Panc1 (cell line): ENCODE data around the gene NEIL3. TPM values are rescaled to one million over a fixed set of nuclear protein-coding genes. Genes with fewer than 3 reads are reported as not detected.
"Not testable (repeated sequence)": the region's sequence is repeated elsewhere in the genome, so short reads cannot be mapped to it uniquely, and the experiment has no call there.

ENCODE experiments used
- ATAC-seq: fragments of 200-7000 bp; cut with Tn5 transposase; 2 replicates; pipeline ENCODE4 v1.9.1; 2020; ENCODE audit warnings: mild to moderate bottlenecking, moderate library complexity
- BruUV-seq: library from RNA; stranded (reverse); fragments of 400-500 nt; replicated peaks from 2 replicates; lab custom pipeline; 2021; lab: Mats Ljungman, UMichigan
- CTCF ChIA-PET: fragments of 300-600 bp; sonication (Branson Sonifier 250); formaldehyde crosslinking; loops from one replicate; lab custom pipeline; 2022; ENCODE audit warnings: antibody characterized with exemption; lab: Charles Lee
- POLR2A ChIA-PET: fragments of 300-600 bp; sonication (Branson Sonifier 250); formaldehyde crosslinking; loops from one replicate; lab custom pipeline; 2022; ENCODE audit warnings: antibody characterized with exemption; lab: Charles Lee
- DNase-seq: peaks from one replicate; pipeline ENCODE4 v3.0.0-alpha.2; 2010; ENCODE audit warnings: low read depth, low spot score
- H3K27ac ChIP-seq: 2 replicates; pipeline ENCODE4 v1.5.1; 2011; ENCODE audit warnings: mild to moderate bottlenecking, low read length, inconsistent platforms
- H3K27me3 ChIP-seq: fragments of 200-500 bp; sonication (Bioruptor generic); 2 replicates; pipeline ENCODE4 v1.6.0; 2014; ENCODE audit warnings: low read length, inconsistent platforms; ENCODE audit not compliant: control insufficient read depth, insufficient read depth
- H3K36me3 ChIP-seq: fragments of 200-500 bp; sonication (Bioruptor generic); 2 replicates; pipeline ENCODE4 v1.5.1; 2014; ENCODE audit warnings: inconsistent platforms, mild to moderate bottlenecking, low read length, moderate library complexity; ENCODE audit not compliant: control insufficient read depth, insufficient read depth
- H3K4me1 ChIP-seq: 2 replicates; pipeline ENCODE4 v1.5.1; 2011; ENCODE audit warnings: inconsistent platforms, mild to moderate bottlenecking, low read length, moderate library complexity; ENCODE audit not compliant: control insufficient read depth, insufficient read depth
- H3K4me3 ChIP-seq, 2 experiments: 2 replicates each; pipeline ENCODE4 v1.5.1; 2011 to 2012; ENCODE audit warnings: low read depth in 2 of 2, low read length in 2 of 2, mild to moderate bottlenecking in 2 of 2, inconsistent platforms in 1 of 2, moderate library complexity in 1 of 2
- H3K9me3 ChIP-seq: fragments of 200-500 bp; sonication (Bioruptor generic); 2 replicates; pipeline ENCODE4 v1.5.1; 2014; ENCODE audit warnings: low read depth, mild to moderate bottlenecking, inconsistent platforms, low read length, moderate library complexity; ENCODE audit not compliant: control insufficient read depth, insufficient read depth
- POLR2AphosphoS5 ChIP-seq: IDR thresholded peaks from 2 replicates; pipeline ENCODE4 v1.6.1; 2012; ENCODE audit warnings: mild to moderate bottlenecking, low read depth, low read length, moderate library complexity
- SIN3A ChIP-seq: IDR thresholded peaks from 2 replicates; pipeline ENCODE4 v1.6.1; 2012; ENCODE audit warnings: low read depth, mild to moderate bottlenecking, low read length, moderate library complexity, borderline replicate concordance; ENCODE audit not compliant: insufficient read depth
- TCF7L2 ChIP-seq: IDR thresholded peaks from 2 replicates; pipeline ENCODE4 v1.6.1; 2011; ENCODE audit warnings: mild to moderate bottlenecking, low read depth, low read length, inconsistent platforms
- in situ Hi-C: cut with HindIII; loops from 2 replicates; pipeline ENCODE4 v1.10.0; 2016; ENCODE audit warnings: low sequenced_read_pairs, low pct_unique_long_range_greater_than_20kb
- intact Hi-C: fragments of 100-400 bp; cut with micrococcal nuclease; formaldehyde crosslinking; loops from one replicate; pipeline ENCODE4 v1.10.0; 2022; ENCODE audit not compliant: unreplicated experiment
- total RNA-seq: library from RNA; stranded (reverse); gene quantifications from one replicate; pipeline ENCODE4 v1.2.1, GENCODE V29; 2021; ENCODE audit not compliant: unreplicated experiment
- TF ChIP-seq, protein P1 (sequence below), 2 experiments: IDR thresholded peaks; 2 replicates each; pipeline ENCODE4 v1.6.1; 2011 to 2012; ENCODE audit warnings: low read depth in 2 of 2, control low read depth in 1 of 2, low read length in 1 of 2, mild to moderate bottlenecking in 1 of 2, moderate library complexity in 1 of 2; ENCODE audit not compliant: insufficient read depth in 1 of 2
- TF ChIP-seq, protein P2 (sequence below): fragments of 450-650 bp; IDR thresholded peaks from 2 replicates; pipeline ENCODE4 v1.5.1; 2017; ENCODE audit warnings: mild to moderate bottlenecking

The NEIL3 gene
- total RNA-seq, 1 experiment from 2014 or later = 8.9 TPM

DNA sequence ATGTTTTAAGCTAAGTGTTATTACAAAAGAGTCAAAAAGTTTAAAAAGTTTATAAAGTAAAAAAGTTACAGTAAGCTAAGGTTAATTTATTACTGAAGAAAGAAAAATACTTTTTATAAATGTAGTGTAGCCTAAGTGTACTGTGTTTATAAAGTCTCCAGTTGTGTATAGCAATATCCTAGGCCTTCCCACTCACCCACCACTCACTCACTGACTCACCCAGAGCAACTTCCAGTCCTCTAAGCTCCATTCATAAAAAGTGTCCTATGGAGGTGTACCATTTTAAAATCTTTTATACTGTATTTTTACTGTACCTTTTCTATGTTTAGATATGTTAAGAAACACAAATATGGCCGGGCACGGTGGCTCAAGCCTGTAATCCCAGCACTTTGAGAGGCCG lies 4.8 kb upstream of the NEIL3 start:
- H3K27me3 ChIP-seq, H3K4me3 ChIP-seq, POLR2A ChIA-PET, in situ Hi-C loops, intact Hi-C loops, DNase-seq, ATAC-seq, BruUV-seq, H3K27ac ChIP-seq, CTCF ChIA-PET, H3K4me1 ChIP-seq, H3K9me3 ChIP-seq, H3K36me3 ChIP-seq: not testable (repeated sequence)

DNA sequence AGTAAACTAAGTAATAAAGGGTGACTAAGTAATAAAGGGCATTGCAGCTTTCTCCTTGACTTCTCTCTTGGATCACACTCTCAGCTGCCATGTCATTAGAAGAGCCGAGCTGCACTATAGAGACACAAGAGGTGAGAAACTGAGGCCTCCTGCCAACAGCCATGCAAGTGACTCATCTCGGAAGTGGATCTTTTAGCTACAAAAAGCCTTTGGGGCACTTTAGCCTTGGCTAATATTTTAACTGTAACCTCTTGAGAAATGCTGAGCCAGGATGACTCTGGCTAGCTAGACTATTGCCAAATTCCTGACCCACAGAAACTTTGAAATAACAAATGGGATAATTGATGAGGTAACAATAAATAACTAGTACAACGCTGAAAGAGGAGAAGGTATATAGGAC lies 1.5 kb upstream of the NEIL3 start:
- in situ Hi-C loops (no loop called here), intact Hi-C loops (no loop called here)
- H3K4me3 ChIP-seq = no peak overlapping the region
- CTCF ChIA-PET = no interaction called here
- H3K4me1 ChIP-seq = peaks cover 5% of the 10 kb centered on the region; the same call in 1 of the 2 replicates
- TF ChIP-seq POLR2AphosphoS5 (no peak), TCF7L2 (no peak), SIN3A (no peak)
- TF ChIP-seq, protein P1, sequence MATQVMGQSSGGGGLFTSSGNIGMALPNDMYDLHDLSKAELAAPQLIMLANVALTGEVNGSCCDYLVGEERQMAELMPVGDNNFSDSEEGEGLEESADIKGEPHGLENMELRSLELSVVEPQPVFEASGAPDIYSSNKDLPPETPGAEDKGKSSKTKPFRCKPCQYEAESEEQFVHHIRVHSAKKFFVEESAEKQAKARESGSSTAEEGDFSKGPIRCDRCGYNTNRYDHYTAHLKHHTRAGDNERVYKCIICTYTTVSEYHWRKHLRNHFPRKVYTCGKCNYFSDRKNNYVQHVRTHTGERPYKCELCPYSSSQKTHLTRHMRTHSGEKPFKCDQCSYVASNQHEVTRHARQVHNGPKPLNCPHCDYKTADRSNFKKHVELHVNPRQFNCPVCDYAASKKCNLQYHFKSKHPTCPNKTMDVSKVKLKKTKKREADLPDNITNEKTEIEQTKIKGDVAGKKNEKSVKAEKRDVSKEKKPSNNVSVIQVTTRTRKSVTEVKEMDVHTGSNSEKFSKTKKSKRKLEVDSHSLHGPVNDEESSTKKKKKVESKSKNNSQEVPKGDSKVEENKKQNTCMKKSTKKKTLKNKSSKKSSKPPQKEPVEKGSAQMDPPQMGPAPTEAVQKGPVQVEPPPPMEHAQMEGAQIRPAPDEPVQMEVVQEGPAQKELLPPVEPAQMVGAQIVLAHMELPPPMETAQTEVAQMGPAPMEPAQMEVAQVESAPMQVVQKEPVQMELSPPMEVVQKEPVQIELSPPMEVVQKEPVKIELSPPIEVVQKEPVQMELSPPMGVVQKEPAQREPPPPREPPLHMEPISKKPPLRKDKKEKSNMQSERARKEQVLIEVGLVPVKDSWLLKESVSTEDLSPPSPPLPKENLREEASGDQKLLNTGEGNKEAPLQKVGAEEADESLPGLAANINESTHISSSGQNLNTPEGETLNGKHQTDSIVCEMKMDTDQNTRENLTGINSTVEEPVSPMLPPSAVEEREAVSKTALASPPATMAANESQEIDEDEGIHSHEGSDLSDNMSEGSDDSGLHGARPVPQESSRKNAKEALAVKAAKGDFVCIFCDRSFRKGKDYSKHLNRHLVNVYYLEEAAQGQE (IDR thresholded peaks at IDR 0.05; ENCODE audit: insufficient read depth in 1 of 2, low read depth in 2 of 2, low read length in 1 of 2) = no peak
- TF ChIP-seq, protein P2, sequence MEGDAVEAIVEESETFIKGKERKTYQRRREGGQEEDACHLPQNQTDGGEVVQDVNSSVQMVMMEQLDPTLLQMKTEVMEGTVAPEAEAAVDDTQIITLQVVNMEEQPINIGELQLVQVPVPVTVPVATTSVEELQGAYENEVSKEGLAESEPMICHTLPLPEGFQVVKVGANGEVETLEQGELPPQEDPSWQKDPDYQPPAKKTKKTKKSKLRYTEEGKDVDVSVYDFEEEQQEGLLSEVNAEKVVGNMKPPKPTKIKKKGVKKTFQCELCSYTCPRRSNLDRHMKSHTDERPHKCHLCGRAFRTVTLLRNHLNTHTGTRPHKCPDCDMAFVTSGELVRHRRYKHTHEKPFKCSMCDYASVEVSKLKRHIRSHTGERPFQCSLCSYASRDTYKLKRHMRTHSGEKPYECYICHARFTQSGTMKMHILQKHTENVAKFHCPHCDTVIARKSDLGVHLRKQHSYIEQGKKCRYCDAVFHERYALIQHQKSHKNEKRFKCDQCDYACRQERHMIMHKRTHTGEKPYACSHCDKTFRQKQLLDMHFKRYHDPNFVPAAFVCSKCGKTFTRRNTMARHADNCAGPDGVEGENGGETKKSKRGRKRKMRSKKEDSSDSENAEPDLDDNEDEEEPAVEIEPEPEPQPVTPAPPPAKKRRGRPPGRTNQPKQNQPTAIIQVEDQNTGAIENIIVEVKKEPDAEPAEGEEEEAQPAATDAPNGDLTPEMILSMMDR = no peak
- H3K9me3 ChIP-seq = no peaks in the 10 kb centered on the region
- no peak for DNase-seq
- H3K27ac ChIP-seq = no peak overlapping the region
- no peaks in the 10 kb centered on the region for H3K27me3 ChIP-seq
- no peak for ATAC-seq
- POLR2A ChIA-PET = no interaction called here
- no TSS peak for BruUV-seq
- peaks cover 6% of the 10 kb centered on the region; the same call in 1 of the 2 replicates for H3K36me3 ChIP-seq

DNA sequence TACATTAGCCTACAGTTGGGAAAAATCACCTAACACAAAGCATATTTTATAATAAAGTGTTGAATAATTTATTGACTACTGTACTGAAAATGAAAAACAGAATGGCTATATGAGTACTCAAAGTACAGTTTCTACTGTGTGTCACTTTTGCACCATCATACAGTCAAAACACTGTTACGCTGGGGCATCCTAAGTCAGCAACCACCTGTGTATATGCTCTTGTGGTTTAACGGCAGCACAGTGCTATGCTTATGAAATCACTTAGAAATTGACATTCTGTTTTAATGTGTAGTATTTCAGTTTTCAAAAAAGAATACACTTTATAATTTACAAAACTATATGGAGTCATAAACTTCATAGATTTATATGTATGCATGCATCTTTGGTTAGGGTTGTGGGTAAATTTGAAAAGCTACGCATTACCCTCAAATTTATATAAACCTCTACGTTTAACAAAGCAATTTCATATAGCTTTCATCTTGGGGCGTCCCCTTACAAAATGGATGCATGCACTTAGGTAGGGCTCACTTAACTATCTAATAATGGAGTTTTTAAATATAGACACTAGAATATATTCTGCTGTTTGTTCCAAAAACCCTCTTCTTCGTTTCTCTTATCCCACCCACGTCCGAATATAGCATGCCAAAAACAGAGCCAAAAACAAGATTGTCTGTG lies 690 bp upstream of the NEIL3 start:
- Histone ChIP-seq H3K4me3 (peak overlapping the region; percentile 80 to 82), H3K36me3 (peaks cover 6% of the 10 kb centered on the region; the same call in 1 of the 2 replicates), H3K27ac (peak overlapping the region; percentile 84), H3K9me3 (no peaks in the 10 kb centered on the region), H3K27me3 (no peaks in the 10 kb centered on the region), H3K4me1 (peaks cover 5% of the 10 kb centered on the region; the same call in 1 of the 2 replicates)
- intact Hi-C loops (no loop called here), in situ Hi-C loops (no loop called here)
- DNase-seq (no peak), ATAC-seq (no peak)
- ChIA-PET CTCF (no interaction called here), POLR2A (no interaction called here)
- BruUV-seq = no TSS peak
- TF ChIP-seq POLR2AphosphoS5 (no peak), SIN3A (no peak)
